ENCODE data around the gene AGFG2. TPM values are rescaled to one million over a fixed set of nuclear protein-coding genes. Genes with fewer than 3 reads are reported as not detected.

The AGFG2 gene
- total RNA-seq, 4 donors from 2014 or later: 3.4 to 24.3 (median 7.1) TPM

DNA sequence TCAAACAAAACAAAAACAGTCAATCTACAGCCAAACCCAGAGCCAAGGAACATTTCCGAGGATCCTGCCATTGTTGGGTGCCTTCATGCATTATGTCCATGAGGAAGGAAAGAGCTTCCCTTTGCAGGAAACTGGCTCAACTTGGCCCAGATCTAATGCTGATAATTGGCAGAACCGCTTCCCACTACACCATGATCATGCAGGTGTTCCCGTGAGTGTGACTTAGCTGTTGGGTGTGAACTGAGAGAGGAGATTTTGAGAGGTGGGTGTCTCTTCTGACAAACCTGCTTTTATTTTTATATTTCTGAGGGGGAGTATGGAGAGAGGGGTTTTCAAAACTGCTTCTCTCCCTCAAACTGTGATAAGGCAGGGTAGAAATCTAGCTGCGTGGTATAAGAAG lies 20.1 kb downstream of the AGFG2 start:
- TF ChIP-seq, protein P1, sequence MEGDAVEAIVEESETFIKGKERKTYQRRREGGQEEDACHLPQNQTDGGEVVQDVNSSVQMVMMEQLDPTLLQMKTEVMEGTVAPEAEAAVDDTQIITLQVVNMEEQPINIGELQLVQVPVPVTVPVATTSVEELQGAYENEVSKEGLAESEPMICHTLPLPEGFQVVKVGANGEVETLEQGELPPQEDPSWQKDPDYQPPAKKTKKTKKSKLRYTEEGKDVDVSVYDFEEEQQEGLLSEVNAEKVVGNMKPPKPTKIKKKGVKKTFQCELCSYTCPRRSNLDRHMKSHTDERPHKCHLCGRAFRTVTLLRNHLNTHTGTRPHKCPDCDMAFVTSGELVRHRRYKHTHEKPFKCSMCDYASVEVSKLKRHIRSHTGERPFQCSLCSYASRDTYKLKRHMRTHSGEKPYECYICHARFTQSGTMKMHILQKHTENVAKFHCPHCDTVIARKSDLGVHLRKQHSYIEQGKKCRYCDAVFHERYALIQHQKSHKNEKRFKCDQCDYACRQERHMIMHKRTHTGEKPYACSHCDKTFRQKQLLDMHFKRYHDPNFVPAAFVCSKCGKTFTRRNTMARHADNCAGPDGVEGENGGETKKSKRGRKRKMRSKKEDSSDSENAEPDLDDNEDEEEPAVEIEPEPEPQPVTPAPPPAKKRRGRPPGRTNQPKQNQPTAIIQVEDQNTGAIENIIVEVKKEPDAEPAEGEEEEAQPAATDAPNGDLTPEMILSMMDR (IDR thresholded peaks at IDR 0.05; ENCODE audit: low read depth): no peak

DNA sequence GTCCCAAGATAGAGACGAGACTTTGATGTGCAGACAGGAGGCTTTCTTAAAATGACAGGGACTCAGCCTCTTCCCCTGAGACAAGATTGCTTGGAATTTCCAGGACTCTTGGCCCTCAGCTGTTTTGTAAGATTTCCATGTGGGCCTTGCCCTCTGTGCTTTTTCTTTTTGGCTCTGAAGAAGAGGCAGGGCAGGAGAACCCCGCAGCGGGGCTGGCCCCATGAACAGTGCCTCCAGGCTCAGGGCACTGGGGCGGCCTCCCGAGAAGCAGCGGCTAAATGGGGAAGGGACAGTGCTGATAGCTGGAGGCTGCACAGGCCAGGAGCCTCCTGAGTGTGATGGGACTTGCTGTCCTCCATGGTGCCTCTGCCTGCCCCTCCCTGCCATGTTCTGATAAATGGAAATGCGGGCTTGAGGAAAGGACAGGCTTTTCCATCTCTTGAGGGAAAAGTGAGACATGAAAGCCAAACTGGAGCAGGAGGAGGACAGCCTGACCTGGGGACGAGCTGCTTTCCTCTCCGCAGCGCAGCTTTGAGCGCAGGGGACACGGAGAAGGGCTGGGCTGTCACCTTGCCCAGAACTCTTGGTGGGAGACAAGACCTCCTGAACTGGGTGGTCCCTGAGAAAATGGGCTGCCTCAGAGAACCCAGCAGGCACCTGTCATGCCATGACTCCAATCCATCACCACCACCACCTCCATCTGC lies 22.6 kb downstream of the AGFG2 start:
- TF ChIP-seq, protein P1 (IDR thresholded peaks at IDR 0.05; ENCODE audit: low read depth): no peak

DNA sequence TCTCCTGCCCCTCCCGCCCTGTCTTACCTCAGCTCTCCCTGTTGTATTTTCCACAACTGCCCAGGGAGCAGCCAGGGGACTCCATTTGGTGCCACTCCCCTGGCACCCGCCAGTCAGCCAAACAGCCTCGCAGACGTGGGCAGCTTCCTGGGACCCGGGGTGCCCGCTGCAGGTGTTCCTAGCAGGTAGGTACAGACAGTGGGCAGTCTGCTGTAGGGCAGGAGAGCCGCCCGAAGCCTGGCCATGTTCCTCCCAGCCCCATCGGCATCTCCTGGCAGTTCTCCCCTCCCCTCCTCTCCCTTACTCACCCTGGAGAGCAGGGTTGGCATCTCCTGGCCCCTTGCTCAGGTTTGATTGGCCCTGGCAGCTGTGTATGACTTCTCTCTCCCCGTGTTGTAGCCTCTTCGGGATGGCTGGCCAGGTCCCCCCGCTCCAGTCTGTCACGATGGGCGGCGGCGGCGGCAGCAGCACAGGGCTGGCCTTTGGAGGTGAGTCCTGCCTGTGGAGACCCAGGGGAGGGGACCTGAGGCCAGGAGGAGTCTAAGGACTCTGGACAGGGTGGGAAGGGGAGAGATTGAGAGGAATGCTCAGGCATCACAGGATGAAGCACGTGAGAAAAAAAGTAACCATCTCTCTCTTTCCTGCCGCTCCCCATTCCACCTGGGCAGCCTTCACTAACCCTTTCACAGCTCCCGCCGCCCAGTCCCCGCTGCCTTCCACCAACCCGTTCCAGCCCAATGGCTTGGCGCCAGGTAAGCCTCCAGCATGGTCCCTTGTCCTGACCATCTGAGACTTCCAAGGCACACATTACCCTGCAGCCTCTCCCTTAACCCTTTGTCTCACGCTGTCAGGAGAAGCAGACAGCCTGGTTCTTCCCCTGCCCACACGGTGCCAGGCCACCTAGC lies 23.4 kb downstream of the AGFG2 start:
- TF ChIP-seq, protein P1 (IDR thresholded peaks at IDR 0.05; ENCODE audit: low read depth): no peak

DNA sequence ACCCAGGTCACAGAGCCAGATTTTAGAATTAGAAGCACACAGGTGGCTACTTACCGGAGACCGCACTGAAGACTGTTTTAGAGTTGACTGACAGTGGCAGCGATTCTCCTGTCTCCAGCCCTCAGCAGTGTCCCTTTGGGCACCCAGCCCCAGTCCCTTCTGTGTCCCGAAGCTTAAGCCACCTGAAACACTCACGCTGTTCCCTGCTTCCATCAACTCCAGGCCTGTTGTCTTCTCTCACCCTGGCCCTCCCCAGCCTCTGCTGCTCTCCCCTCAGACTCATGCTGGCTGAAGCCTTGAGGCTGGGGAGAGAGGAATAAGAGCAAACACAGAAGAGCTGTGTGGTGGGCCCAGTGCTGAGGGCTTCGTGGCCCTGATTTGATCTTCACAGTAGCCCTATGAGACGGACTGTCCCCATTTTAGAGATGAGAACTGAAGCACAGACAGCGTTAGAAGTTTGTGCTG lies 24.1 kb downstream of the AGFG2 start:
- TF ChIP-seq, protein P1 (IDR thresholded peaks at IDR 0.05; ENCODE audit: low read depth): no peak

DNA sequence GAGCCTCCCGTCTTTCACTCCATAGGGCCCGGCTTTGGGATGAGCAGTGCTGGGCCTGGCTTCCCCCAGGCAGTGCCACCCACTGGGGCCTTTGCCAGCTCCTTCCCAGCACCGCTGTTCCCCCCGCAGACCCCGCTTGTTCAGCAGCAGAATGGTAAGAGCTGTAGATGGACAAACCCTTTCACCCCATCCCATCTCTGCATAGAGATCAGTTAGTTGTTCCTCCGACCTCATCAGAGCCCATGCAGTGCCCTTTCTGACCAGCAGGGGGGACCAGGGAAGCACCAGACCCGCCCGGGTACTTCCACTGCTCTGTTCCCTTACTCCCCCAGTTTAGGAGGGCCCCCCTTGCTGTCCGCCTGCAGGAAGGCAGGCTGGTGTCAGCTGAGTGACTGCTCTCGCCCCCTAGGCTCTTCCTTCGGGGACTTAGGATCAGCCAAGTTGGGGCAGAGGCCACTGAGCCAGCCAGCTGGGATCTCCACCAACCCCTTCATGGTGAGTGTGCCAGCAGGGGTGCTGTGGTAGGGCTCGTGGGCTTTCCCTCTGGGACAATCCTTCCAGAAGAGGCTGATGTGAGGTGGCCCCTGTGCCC lies 24.9 kb downstream of the AGFG2 start:
- TF ChIP-seq, protein P1 (IDR thresholded peaks at IDR 0.05; ENCODE audit: low read depth): no peak

DNA sequence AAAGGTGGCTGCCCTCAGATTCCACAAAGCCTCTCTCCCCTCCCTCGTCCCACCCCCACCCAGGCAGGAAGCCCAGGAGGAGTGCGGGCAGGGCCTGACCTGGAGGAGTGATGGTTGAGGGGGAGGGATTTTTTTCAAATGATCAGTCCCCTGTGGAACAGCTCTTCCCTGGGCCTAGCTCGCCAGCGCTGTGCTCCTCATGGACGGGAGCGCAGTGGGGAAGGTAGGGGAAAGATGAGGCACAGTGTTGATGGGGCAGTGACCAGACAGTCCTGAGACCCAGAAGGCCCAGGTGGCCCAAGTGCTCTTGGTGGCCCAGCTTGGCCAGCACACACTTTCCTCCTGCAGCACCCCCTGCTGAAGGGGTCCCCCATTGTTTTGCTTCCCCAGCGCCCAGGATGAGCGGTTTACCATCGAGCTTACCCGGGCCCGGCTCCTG lies 26.1 kb downstream of the AGFG2 start:
- TF ChIP-seq, protein P1 (IDR thresholded peaks at IDR 0.05; ENCODE audit: low read depth): no peak
